Stimulated activated CD4-positive, alpha-beta T cell treated with anti-CD3 and anti-CD28 coated beads, Interleukin-2, amount 100 ng/mL, for 24 hours (primary cell): ENCODE results near the gene HPD.
"Not testable (repeated sequence)": the region's sequence is repeated elsewhere in the genome, so short reads cannot be mapped to it uniquely, and the experiment has no call there.

Source experiments
- DNase-seq, 2 donors: peaks; one replicate each; pipeline ENCODE4 v3.0.0-alpha.2; 2020

The HPD gene

GRCh38 chr12:121858662-121859572 lies at the start of gene HPD:
Gene HPD (minus strand): TSS chr12:121858859. CDS start chr12:121858823, 36 bp downstream.
- DNase-seq = no peak

GRCh38 chr12:121905746-121906145 lies 47.1 kb upstream of the HPD start:
- no peak for DNase-seq

GRCh38 chr12:121903202-121903601 lies 44.5 kb upstream of the HPD start:
- DNase-seq = no peak

GRCh38 chr12:121899590-121899989 lies 40.9 kb upstream of the HPD start:
- no peak for DNase-seq

DNA sequence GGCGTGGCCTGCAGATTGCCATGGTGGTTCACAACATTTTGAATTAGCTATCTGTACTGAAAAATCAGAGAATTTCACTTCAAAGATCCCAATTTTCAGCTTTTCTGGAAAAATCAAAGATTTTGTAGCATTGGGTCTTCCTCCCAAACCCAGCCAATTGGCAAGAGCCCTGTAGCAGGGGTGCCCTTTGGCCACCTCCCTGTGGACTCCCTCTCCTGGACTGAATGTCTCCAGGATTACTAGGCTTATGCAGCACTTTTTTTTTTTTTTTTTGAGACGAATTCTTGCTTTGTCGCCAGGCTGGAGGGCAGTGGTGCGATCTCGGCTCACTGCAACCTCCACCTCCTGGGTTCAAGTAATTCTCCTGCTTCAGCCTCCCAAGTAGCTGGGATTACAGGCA lies 39.6 kb upstream of the HPD start:
- DNase-seq = no peak

DNA sequence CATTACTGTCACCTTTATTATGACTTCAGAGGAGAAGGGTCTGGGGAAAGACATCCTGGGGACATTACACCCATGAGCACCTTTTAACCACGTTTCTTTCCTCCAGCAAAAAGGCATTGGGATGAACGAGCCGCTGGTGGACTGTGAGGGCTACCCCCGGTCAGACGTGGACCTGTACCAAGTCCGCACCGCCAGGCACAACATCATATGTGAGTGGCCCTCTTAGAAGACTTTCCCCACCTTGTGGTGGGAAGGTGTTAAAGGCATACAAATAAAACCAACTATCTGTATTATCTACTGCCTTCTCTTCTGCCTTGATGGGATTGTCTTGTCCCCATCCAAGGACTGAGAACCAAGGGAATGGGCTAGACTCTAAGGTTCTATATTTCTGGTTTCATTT lies 36.0 kb upstream of the HPD start:
- DNase-seq = no peak

DNA sequence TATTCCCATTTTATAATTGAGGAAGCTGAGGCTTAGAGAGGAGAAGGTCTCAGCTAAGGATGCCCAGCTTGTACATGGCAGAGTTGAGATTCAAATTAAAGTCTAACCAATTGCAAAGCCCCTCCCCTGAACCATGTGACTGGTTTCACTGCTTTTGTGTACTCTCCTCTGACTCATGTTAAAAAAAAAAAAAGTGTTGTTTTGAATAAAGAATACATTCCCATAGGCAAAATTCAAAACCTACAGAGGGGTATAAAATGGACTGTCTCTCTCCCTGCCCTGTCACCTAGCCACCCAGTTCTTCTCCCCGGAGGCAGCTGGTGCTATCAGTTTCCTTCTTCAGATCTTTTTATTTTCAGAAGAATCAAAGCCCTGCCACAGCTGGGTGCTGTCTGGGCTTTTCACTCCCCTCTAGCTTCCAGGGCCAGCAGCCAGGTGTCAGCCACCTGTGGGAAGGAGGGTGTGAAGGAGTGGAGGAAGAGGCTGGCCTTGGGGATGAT lies 35.4 kb upstream of the HPD start:
- peak; percentile 14 to 37 for DNase-seq

- DNase-seq = no peak
Observed at GRCh38 chr12:121892673-121893561, 34.3 kb upstream of the HPD start.

DNA sequence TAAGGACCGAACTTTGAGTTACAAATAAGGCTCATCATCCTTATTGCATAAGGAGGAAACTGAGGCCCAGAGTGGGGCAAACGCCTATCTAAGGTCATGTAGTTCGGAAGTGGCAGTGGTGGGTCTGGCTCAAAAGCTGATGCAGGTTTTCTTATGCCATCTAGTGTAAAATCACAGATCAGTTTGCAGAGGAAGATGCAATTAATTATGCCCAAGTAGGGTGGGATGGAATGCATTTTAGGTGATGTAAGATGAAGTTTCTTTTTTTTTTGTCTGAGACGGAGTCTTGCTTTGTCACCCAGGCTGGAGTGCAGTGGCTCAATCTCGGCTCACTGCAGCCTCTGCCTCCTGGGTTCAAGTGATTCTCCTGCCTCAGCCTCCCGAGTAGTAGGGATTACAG lies 31.0 kb upstream of the HPD start:
- DNase-seq = not testable (repeated sequence)

DNA sequence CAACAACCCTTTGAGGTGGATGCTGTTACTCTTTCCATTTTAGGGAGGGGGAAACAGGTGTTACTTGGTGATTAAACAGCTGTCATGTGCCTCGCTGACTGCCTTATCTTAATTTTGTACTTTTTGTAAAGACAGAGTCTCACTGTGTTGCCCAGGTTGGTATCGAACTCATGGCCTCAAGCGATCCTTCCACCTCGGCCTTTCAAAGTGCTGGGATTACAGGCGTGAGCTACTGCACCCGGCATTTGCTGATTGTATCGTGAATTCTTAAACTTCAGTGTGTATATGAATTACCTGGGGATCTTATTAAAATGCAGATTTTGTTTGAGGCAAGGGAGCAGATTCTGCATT lies 30.6 kb upstream of the HPD start:
- peak in 1 of 2 donors; percentile 10 for DNase-seq

GRCh38 chr12:121888478-121889273 lies 30.0 kb upstream of the HPD start, which contains the start of gene PSMD9:
Gene PSMD9 (plus strand): TSS chr12:121888790. CDS start chr12:121888857, 67 bp downstream.
- peak; percentile 99 for DNase-seq

GRCh38 chr12:121888083-121888477 lies 29.4 kb upstream of the HPD start:
- no peak for DNase-seq

DNA sequence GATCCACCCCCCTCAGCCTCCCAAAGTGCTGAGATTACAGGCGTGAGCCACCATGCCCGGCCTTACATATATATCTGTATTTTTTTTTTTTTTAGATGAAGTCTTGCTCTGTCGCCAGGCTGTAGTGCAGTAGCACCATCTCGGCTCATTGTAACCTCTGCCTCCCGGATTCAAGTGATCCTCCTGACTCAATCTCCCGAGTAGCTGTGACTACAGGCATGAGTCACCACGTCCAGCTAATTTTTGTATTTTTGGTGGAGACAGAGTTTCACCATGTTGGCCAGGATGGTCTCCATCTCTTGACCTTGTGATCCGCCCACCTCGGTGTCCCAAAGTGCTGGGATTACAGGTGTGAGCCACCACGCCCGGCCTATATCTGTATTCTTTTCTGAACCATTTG lies 26.5 kb upstream of the HPD start:
- DNase-seq = not testable (repeated sequence)

GRCh38 chr12:121883315-121883660 lies 24.6 kb upstream of the HPD start:
- DNase-seq = no peak

DNA sequence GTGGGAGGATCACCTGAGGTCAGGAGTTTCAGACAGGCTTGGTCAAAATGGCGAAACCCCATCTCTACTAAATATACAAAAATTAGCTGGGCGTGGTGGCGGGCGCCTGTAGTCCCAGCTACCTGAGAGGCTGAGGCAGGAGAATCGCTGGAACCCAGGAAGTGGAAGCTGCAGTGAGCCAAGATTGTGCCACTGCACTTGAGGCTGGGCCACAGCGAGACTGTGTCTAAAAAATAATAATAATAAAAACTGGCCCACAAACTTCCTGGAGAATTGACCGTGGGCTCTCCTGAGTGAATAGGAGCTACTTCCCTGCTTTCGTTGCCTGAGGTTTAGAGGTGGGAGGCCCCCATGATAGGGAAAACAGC lies 17.4 kb upstream of the HPD start:
- DNase-seq = not testable (repeated sequence)

DNA sequence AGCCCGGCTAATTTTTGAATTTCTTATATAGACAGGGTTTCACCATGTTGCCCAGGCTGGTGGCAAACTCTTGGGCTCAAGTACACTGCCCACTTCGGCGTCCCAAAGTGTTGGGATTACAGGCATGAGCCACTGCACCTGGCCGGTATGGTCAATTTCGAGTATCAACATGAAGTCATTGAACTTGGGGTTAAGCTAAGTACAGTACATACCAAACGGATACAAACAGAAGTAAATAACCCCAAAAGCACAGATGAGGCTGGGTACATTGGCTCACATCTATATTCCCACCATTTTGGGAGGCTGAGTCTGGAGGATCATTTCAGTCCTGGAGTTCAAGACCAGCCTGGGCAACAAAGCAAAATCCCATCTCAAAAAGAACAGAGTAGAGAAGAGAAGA lies 16.9 kb upstream of the HPD start:
- no peak for DNase-seq

DNA sequence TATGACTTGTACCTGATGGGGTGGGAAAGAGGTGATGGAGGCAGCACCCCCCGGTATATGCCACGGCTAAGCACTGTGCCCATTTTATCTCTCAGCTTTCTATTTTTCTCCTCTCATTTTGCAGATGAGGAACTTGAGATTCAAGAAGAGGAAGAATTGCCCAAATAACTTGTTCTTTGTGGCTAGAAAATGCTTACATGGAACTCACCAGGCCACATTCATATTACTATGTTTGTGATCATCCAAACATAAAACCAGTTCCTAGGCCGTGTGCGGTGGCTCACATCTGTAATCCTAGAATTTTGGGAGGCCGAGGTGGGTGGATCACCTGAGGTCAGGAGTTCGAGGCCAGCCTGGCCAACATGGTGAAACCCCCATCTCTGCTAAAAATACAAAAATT lies 15.4 kb upstream of the HPD start:
- no peak for DNase-seq

- no peak for DNase-seq
Observed at GRCh38 chr12:121873216-121873569, 14.5 kb upstream of the HPD start.

DNA sequence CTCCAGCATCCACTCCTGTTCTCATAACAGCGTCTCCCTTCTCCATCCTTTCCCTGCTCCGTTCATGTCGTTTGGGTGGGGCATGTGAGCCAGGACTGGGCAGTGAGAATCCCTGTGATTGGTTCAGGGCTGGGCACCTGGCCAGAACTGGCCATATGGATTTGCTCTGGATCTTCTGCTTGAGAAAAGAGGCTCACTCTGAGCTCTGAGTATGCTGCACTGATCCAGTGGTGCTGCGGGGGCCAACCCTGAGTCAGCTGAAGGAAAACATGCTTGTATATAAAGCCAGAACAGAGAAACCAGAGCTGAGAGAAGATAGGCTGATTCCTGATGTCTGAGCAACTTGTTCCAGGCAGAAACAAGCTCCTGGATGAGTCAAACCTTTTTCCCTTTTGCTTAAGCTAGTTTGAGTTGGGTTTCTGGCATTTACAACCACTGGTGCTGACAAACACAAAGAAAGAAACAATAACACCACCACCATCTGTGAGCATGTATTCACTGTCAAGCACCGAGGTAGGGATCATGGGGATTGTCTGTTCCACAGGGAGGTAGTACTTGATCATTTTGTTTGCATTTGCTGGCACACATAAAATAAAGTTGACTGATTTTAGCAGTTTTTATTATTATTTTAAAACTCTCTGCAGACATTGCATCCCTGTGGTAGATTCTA lies 14.0 kb upstream of the HPD start:
- DNase-seq = peak in 1 of 2 donors; percentile 10

GRCh38 chr12:121871467-121871866 lies 12.8 kb upstream of the HPD start:
- DNase-seq = no peak

GRCh38 chr12:121869229-121869628 lies 10.6 kb upstream of the HPD start:
- DNase-seq = not testable (repeated sequence)

DNA sequence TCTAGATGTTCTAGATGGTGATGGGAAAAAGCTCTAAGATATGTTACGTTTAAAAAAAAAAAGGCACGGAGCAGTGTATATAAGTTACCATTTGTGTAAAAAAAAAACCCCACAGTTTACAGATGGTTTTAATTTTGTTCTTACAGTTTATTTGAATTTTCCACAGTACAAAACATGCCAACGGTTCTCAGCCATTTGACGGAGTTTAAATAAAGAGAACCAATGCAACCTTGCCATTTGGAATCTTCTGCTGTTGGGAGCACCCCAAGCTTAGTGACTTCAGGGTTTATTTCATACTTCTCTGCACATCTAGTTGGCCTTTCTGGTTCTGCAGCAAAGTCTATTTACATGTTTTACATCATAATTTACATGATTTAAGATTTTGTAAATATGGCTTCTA lies 7.7 kb upstream of the HPD start:
- DNase-seq = no peak
